GM18508 (cell line): ENCODE results near the gene YBX1.
"Not testable (repeated sequence)": the region's sequence is repeated elsewhere in the genome, so short reads cannot be mapped to it uniquely, and the experiment has no call there.

ENCODE experiments used
- ATAC-seq: cut with Tn5 transposase; IDR thresholded peaks from one replicate; pipeline ENCODE4 v1.9.1; 2021; ENCODE audit warnings: moderate number of reproducible peaks; ENCODE audit not compliant: insufficient read depth, unreplicated experiment

The YBX1 gene

GRCh38 chr1:42746436-42747105 is 64.4 kb downstream of the YBX1 start:
- ATAC-seq, result no peak

GRCh38 chr1:42747125-42747524 is 64.9 kb downstream of the YBX1 start:
- ATAC-seq, result no peak

GRCh38 chr1:42748021-42748420 is 65.8 kb downstream of the YBX1 start:
- no peak for ATAC-seq

- ATAC-seq, result no peak
Measured at GRCh38 chr1:42748461-42749410, 66.5 kb downstream of the YBX1 start.

GRCh38 chr1:42750041-42750440 is 67.8 kb downstream of the YBX1 start:
- ATAC-seq, result no peak

GRCh38 chr1:42751511-42752070 is 69.4 kb downstream of the YBX1 start:
- not testable (repeated sequence) for ATAC-seq

GRCh38 chr1:42752284-42752683 is 70.1 kb downstream of the YBX1 start:
- ATAC-seq, result no peak

GRCh38 chr1:42753070-42753469 is 70.9 kb downstream of the YBX1 start:
- ATAC-seq, result no peak
